DOHH2 (cell line): ENCODE results near the gene GRID2.

Experiments
- H3F3A ChIP-seq: fragments of 200-600 bp; sonication (generic), shearing (Covaris generic); 2 replicates; pipeline ENCODE4 v1.6.0; 2016; ENCODE audit warnings: antibody characterized with exemption, mild to moderate bottlenecking; ENCODE audit not compliant: control insufficient read depth, insufficient read depth
- H3K27ac ChIP-seq: fragments of 200-600 bp; sonication (generic); 2 replicates; pipeline ENCODE4 v1.5.1; 2014; ENCODE audit warnings: low read depth, mild to moderate bottlenecking, low read length, moderate library complexity
- H3K27me3 ChIP-seq: fragments of 200-600 bp; sonication (generic); 2 replicates; pipeline ENCODE4 v1.6.1; 2014; ENCODE audit warnings: mild to moderate bottlenecking, low read length, mixed read lengths; ENCODE audit not compliant: control insufficient read depth
- H3K36me3 ChIP-seq: fragments of 200-600 bp; sonication (generic); 2 replicates; pipeline ENCODE4 v1.6.1; 2014; ENCODE audit warnings: mild to moderate bottlenecking, low read length, moderate library complexity, mixed read lengths; ENCODE audit not compliant: control insufficient read depth
- H3K4me1 ChIP-seq: fragments of 200-600 bp; sonication (generic); 2 replicates; pipeline ENCODE4 v1.6.1; 2014; ENCODE audit warnings: mild to moderate bottlenecking, low read length, mixed read lengths; ENCODE audit not compliant: control insufficient read depth
- H3K4me2 ChIP-seq: fragments of 200-600 bp; sonication (generic); 2 replicates; pipeline ENCODE4 v1.6.0; 2014; ENCODE audit warnings: mild to moderate bottlenecking, low read length, moderate library complexity
- H3K4me3 ChIP-seq: fragments of 200-600 bp; sonication (generic); 2 replicates; pipeline ENCODE4 v1.5.1; 2014; ENCODE audit warnings: mild to moderate bottlenecking, low read length, mixed read lengths
- H3K79me2 ChIP-seq: fragments of 200-600 bp; sonication (generic); 2 replicates; pipeline ENCODE4 v1.6.1; 2014; ENCODE audit warnings: mild to moderate bottlenecking, low read length, mixed read lengths; ENCODE audit not compliant: control insufficient read depth
- H3K9me2 ChIP-seq: fragments of 200-600 bp; sonication (generic); replicated peaks from 2 replicates; pipeline ENCODE4 v1.6.1; 2014; ENCODE audit warnings: mild to moderate bottlenecking, low read length, mixed read lengths; ENCODE audit not compliant: control insufficient read depth
- H3K9me3 ChIP-seq: fragments of 200-600 bp; sonication (generic); 2 replicates; pipeline ENCODE4 v1.6.1; 2014; ENCODE audit warnings: antibody characterized with exemption, low read length, mixed read lengths; ENCODE audit not compliant: control insufficient read depth, insufficient read depth
- H4K20me1 ChIP-seq: fragments of 200-600 bp; sonication (generic); 2 replicates; pipeline ENCODE4 v1.6.0; 2014; ENCODE audit warnings: low read depth, mild to moderate bottlenecking, antibody characterized with exemption, low read length, moderate library complexity; ENCODE audit not compliant: control insufficient read depth, insufficient read depth
- EZH2phosphoT487 ChIP-seq: fragments of 200-600 bp; sonication (generic); IDR thresholded peaks from 2 replicates; pipeline ENCODE4 v1.6.1; 2017; ENCODE audit warnings: borderline replicate concordance, mild to moderate bottlenecking, antibody characterized with exemption, low read length, moderate library complexity, mixed read lengths
- TF ChIP-seq, protein P1 (sequence below): fragments of 200-600 bp; sonication (generic); IDR thresholded peaks from one replicate; pipeline ENCODE4 v1.5.1; 2014; ENCODE audit warnings: antibody characterized with exemption, mild to moderate bottlenecking, low read depth, low read length; ENCODE audit not compliant: poor library complexity, severe bottlenecking

Gene GRID2

DNA sequence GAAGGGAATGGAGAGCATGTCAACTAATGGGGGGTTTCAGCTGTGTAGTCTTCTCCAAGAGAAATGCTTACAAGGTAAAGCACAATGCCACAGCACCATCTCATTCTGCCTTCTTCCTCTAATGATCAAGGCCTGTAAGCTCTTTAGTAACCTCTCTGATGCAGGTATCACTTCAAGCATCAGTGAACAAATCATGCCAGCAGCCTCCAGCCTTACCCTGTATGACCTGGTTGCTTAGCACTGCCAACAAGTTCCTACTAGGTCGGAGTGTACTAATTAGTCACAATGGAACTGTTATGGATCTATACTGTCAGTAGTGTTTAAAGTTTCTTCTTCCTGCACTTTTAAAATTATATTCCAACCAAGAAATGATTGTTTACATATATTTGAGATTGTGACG lies 197.7 kb downstream of the GRID2 start:
- no peaks in the 10 kb centered on the region for H3K27me3 ChIP-seq
- H3K36me3 ChIP-seq: no peaks in the 10 kb centered on the region
- H3K4me2 ChIP-seq: no peak overlapping the region
- no peaks in the 10 kb centered on the region; the same call in 1 of the 2 replicates for H3K9me3 ChIP-seq
- H3K4me3 ChIP-seq: no peak overlapping the region
- H4K20me1 ChIP-seq: no peaks in the 10 kb centered on the region
- no peaks in the 10 kb centered on the region for H3K4me1 ChIP-seq
- H3F3A ChIP-seq: no peaks in the 10 kb centered on the region
- no peaks in the 10 kb centered on the region for H3K9me2 ChIP-seq
- no peak overlapping the region for H3K27ac ChIP-seq
- TF ChIP-seq EZH2phosphoT487: no peak
- TF ChIP-seq, protein P1, sequence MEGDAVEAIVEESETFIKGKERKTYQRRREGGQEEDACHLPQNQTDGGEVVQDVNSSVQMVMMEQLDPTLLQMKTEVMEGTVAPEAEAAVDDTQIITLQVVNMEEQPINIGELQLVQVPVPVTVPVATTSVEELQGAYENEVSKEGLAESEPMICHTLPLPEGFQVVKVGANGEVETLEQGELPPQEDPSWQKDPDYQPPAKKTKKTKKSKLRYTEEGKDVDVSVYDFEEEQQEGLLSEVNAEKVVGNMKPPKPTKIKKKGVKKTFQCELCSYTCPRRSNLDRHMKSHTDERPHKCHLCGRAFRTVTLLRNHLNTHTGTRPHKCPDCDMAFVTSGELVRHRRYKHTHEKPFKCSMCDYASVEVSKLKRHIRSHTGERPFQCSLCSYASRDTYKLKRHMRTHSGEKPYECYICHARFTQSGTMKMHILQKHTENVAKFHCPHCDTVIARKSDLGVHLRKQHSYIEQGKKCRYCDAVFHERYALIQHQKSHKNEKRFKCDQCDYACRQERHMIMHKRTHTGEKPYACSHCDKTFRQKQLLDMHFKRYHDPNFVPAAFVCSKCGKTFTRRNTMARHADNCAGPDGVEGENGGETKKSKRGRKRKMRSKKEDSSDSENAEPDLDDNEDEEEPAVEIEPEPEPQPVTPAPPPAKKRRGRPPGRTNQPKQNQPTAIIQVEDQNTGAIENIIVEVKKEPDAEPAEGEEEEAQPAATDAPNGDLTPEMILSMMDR: no peak
- H3K79me2 ChIP-seq: no peaks in the 10 kb centered on the region

DNA sequence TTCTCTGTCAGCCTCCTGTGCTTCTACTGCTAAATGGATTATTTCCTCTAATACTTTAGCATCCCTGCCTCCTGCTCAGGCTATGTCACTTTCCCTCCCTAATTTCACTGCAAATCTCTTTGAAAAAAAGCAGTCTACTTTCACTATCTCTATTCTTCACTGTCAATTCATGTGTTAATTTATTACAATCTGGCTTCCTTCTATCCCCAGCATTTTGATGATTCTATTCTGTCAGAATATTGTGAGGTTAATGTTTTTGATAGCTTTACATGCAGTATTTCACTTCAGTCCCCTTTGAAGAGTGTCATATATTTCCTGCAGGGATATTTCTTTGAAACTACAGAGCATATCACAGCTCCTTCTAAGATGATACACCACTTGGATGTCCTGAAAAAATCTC lies 203.2 kb downstream of the GRID2 start:
- H3F3A ChIP-seq: no peaks in the 10 kb centered on the region
- H3K27ac ChIP-seq: no peak overlapping the region
- H3K9me3 ChIP-seq: no peaks in the 10 kb centered on the region
- no peaks in the 10 kb centered on the region for H3K9me2 ChIP-seq
- H3K27me3 ChIP-seq: no peaks in the 10 kb centered on the region
- H3K36me3 ChIP-seq: no peaks in the 10 kb centered on the region
- no peaks in the 10 kb centered on the region for H3K79me2 ChIP-seq
- H3K4me1 ChIP-seq: no peaks in the 10 kb centered on the region
- no peaks in the 10 kb centered on the region for H4K20me1 ChIP-seq
- TF ChIP-seq, protein P1: no peak
- no peak for TF ChIP-seq EZH2phosphoT487
- no peak overlapping the region for H3K4me3 ChIP-seq
- no peak overlapping the region for H3K4me2 ChIP-seq

GRCh38 chr4:92514627-92515026 lies 210.9 kb downstream of the GRID2 start:
- Histone ChIP-seq H3K9me2 (no peaks in the 10 kb centered on the region), H3K36me3 (no peaks in the 10 kb centered on the region), H3K4me1 (no peaks in the 10 kb centered on the region), H3K27ac (no peak overlapping the region), H3F3A (no peaks in the 10 kb centered on the region), H3K27me3 (no peaks in the 10 kb centered on the region), H3K9me3 (no peaks in the 10 kb centered on the region), H3K79me2 (no peaks in the 10 kb centered on the region), H3K4me2 (no peak overlapping the region), H3K4me3 (no peak overlapping the region), H4K20me1 (no peaks in the 10 kb centered on the region)
- no peak for TF ChIP-seq EZH2phosphoT487
- TF ChIP-seq, protein P1: no peak

DNA sequence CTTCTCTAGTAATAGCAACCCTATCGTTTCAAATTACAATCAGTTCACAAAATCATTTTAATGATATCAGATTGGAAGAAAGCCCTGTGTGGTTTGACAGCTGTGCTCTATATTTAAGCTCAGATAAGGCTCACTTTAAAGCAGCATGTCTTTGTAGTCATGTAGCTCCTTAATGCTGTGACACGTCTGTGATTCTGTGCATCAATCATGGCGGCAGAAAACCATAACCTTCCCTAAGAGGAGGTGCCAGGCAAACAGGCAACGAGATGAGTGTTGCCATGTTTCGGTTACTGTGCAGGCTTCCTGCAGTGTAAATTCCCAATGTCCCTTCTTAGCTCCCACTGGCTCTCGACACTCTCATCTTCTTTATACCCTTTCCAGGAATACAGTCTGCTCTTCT lies 212.7 kb downstream of the GRID2 start:
- no peaks in the 10 kb centered on the region for H3K79me2 ChIP-seq

More for the DNA sequence above, 212.7 kb downstream of the GRID2 start:
- Histone ChIP-seq H3K9me2 (no peaks in the 10 kb centered on the region), H3K36me3 (no peaks in the 10 kb centered on the region), H3K9me3 (no peaks in the 10 kb centered on the region), H3K4me2 (no peak overlapping the region), H3K27me3 (no peaks in the 10 kb centered on the region), H4K20me1 (no peaks in the 10 kb centered on the region), H3K4me1 (no peaks in the 10 kb centered on the region), H3K27ac (no peak overlapping the region), H3K4me3 (no peak overlapping the region), H3F3A (no peaks in the 10 kb centered on the region)
- no peak for TF ChIP-seq EZH2phosphoT487
- TF ChIP-seq, protein P1: no peak
